HCT116 (cell line): ENCODE data around the gene RNF183. TPM values are rescaled to one million over a fixed set of nuclear protein-coding genes. Genes with fewer than 3 reads are reported as not detected.

Experiments used
- ATAC-seq: fragments of 200-7000 bp; cut with Tn5 transposase; 2 replicates; pipeline ENCODE4 v1.9.1; 2020; ENCODE audit warnings: mild to moderate bottlenecking, moderate library complexity
- BruUV-seq: library from RNA; stranded (reverse); fragments of 400-500 nt; replicated peaks from 2 replicates; lab custom pipeline; 2021; lab: Mats Ljungman, UMichigan
- CTCF ChIA-PET: fragments of 300-600 bp; sonication (Branson Sonifier 250); formaldehyde crosslinking; loops from one replicate; lab custom pipeline; 2021; ENCODE audit warnings: antibody characterized with exemption; lab: Charles Lee
- POLR2A ChIA-PET: fragments of 300-600, 350-600 bp; sonication (Branson Sonifier 250); formaldehyde crosslinking; loops from one replicate; lab custom pipeline; 2021; ENCODE audit warnings: antibody characterized with exemption; lab: Charles Lee
- RAD21 ChIA-PET, 2 experiments: fragments of 300-600 bp; sonication (Branson Sonifier 250); formaldehyde crosslinking; loops; one replicate each; lab custom pipeline; 2023; ENCODE audit warnings: low total read pairs in 2 of 2; ENCODE audit not compliant: uncharacterized antibody in 2 of 2, unreplicated experiment in 2 of 2, low non-redundant PET in 1 of 2; lab: Charles Lee
- DNase-seq: peaks from one replicate; pipeline ENCODE4 v3.0.0-alpha.2; 2010; ENCODE audit warnings: low read depth, low spot score
- H2AFZ ChIP-seq: fragments of 200-600 bp; shearing (Covaris generic), sonication (generic); 2 replicates; pipeline ENCODE4 v1.6.1; 2017; ENCODE audit warnings: low read depth, mixed run types, mixed read lengths, antibody characterized with exemption, low read length; ENCODE audit not compliant: poor library complexity, severe bottlenecking
- H3K27ac ChIP-seq: 2 replicates; pipeline ENCODE4 v1.5.1; 2012; ENCODE audit warnings: low read depth, low read length
- H3K27me3 ChIP-seq: fragments of 200-600 bp; sonication (generic); 2 replicates; pipeline ENCODE4 v1.6.1; 2016; ENCODE audit warnings: mixed run types, low read length, mixed read lengths; ENCODE audit not compliant: insufficient read depth
- H3K36me3 ChIP-seq, 2 experiments: fragments of 200-500 bp in 1 of 2; fragments of 200-600 bp in 1 of 2; sonication (Bioruptor generic) in 1 of 2; sonication (generic) in 1 of 2; 2 replicates each; pipeline versions ENCODE4 v1.5.1 to v1.6.1; 2014 to 2016; ENCODE audit warnings: low read length in 2 of 2, inconsistent platforms in 1 of 2, mixed read lengths in 1 of 2, mixed run types in 1 of 2; ENCODE audit not compliant: insufficient read depth in 2 of 2, control insufficient read depth in 1 of 2
- H3K4me1 ChIP-seq, 2 experiments: fragments of 200-600 bp in 1 of 2; sonication (generic) in 1 of 2; 2 replicates each; pipeline versions ENCODE4 v1.5.1 to v1.6.1; 2012 to 2017; ENCODE audit warnings: low read length in 2 of 2, inconsistent platforms in 1 of 2, mild to moderate bottlenecking in 1 of 2, mixed read lengths in 1 of 2, mixed run types in 1 of 2, moderate library complexity in 1 of 2; ENCODE audit not compliant: insufficient read depth in 2 of 2, control insufficient read depth in 1 of 2
- H3K4me2 ChIP-seq: fragments of 200-600 bp; sonication (generic); 2 replicates; pipeline ENCODE4 v1.6.1; 2017; ENCODE audit warnings: mixed run types, low read length, mixed read lengths
- H3K4me3 ChIP-seq, 2 experiments: fragments of 200-600 bp in 1 of 2; sonication (generic) in 1 of 2; replicated peaks in 1 of 2; 2 replicates each; pipeline ENCODE4 v1.5.1; 2011 to 2016; ENCODE audit warnings: low read length in 2 of 2, control low read depth in 1 of 2, low read depth in 1 of 2, mild to moderate bottlenecking in 1 of 2, mixed read lengths in 1 of 2, mixed run types in 1 of 2
- H3K79me2 ChIP-seq: fragments of 200-600 bp; sonication (generic); 2 replicates; pipeline ENCODE4 v1.6.1; 2017; ENCODE audit warnings: mild to moderate bottlenecking, mixed run types, low read length, moderate library complexity, mixed read lengths; ENCODE audit not compliant: insufficient read depth
- H3K9ac ChIP-seq: fragments of 200-600 bp; sonication (generic); 2 replicates; pipeline ENCODE4 v1.6.1; 2016; ENCODE audit warnings: low read length, mixed read lengths
- H3K9me2 ChIP-seq: fragments of 200-600 bp; sonication (generic), shearing (Covaris generic); 2 replicates; pipeline ENCODE4 v1.6.1; 2017; ENCODE audit warnings: mixed run types, mild to moderate bottlenecking, moderate library complexity; ENCODE audit not compliant: insufficient read depth
- H3K9me3 ChIP-seq, 2 experiments: fragments of 200-500 bp in 1 of 2; fragments of 200-600 bp in 1 of 2; sonication (Bioruptor generic) in 1 of 2; sonication (generic) in 1 of 2; 2 replicates each; pipeline ENCODE4 v1.6.1; 2014 to 2017; ENCODE audit warnings: low read length in 2 of 2, mixed read lengths in 2 of 2, inconsistent platforms in 1 of 2, low read depth in 1 of 2, mild to moderate bottlenecking in 1 of 2, mixed run types in 1 of 2, moderate library complexity in 1 of 2; ENCODE audit not compliant: control insufficient read depth in 1 of 2, insufficient read depth in 1 of 2
- H4K20me1 ChIP-seq: fragments of 200-600 bp; sonication (generic), shearing (Covaris generic); 2 replicates; pipeline ENCODE4 v1.6.1; 2017; ENCODE audit warnings: mixed run types, mild to moderate bottlenecking, moderate library complexity; ENCODE audit not compliant: insufficient read depth
- CBX3 ChIP-seq: IDR thresholded peaks from 2 replicates; pipeline ENCODE4 v1.6.1; 2012; ENCODE audit warnings: low read depth
- CEBPB ChIP-seq: IDR thresholded peaks from 2 replicates; pipeline ENCODE4 v1.6.1; 2012; ENCODE audit warnings: low read depth
- EGR1 ChIP-seq: IDR thresholded peaks from 2 replicates; pipeline ENCODE4 v1.6.1; 2012; ENCODE audit warnings: low read depth
- EZH2 ChIP-seq: fragments of 200-600 bp; sonication (generic); IDR thresholded peaks from 2 replicates; pipeline ENCODE4 v1.6.1; 2017; ENCODE audit warnings: antibody characterized with exemption, mixed run types
- JUND ChIP-seq: IDR thresholded peaks from 2 replicates; pipeline ENCODE4 v1.6.1; 2012
- POLR2A ChIP-seq: IDR thresholded peaks from 2 replicates; pipeline ENCODE4 v1.7.0; 2011; ENCODE audit warnings: borderline replicate concordance; ENCODE audit not compliant: insufficient read depth, insufficient read length; ENCODE audit errors: extremely low read depth
- SIN3A ChIP-seq: IDR thresholded peaks from 2 replicates; pipeline ENCODE4 v1.6.1; 2012; ENCODE audit warnings: low read depth
- SP1 ChIP-seq: IDR thresholded peaks from 2 replicates; pipeline ENCODE4 v1.6.1; 2012; ENCODE audit warnings: low read depth
- SRF ChIP-seq: IDR thresholded peaks from 2 replicates; pipeline ENCODE4 v1.6.1; 2012; ENCODE audit warnings: low read depth
- YY1 ChIP-seq: IDR thresholded peaks from 2 replicates; pipeline ENCODE4 v1.6.1; 2011; ENCODE audit warnings: low read length, low read depth, moderate library complexity, mild to moderate bottlenecking; ENCODE audit not compliant: insufficient replicate concordance; ENCODE audit errors: extremely low read depth
- ZNF274 ChIP-seq: fragments of 200-500 bp; sonication (Bioruptor generic); IDR thresholded peaks from 2 replicates; pipeline ENCODE4 v1.6.1; 2014; ENCODE audit warnings: mild to moderate bottlenecking, low read depth, low read length, inconsistent platforms
- intact Hi-C: fragments of 100-400 bp; cut with micrococcal nuclease; formaldehyde crosslinking; loops from 2 replicates; pipeline ENCODE4 v1.10.0; 2022
- total RNA-seq: library from RNA; stranded (reverse); gene quantifications from one replicate; pipeline ENCODE4 v1.2.1, GENCODE V29; 2021; ENCODE audit not compliant: unreplicated experiment
- TF ChIP-seq, protein P1 (sequence below): IDR thresholded peaks from 2 replicates; pipeline ENCODE4 v1.6.1; 2012
- TF ChIP-seq, protein P2 (sequence below), 3 experiments: fragments of 200-600 bp in 1 of 3; sonication (generic) in 1 of 3; IDR thresholded peaks in 2 of 3; conservative IDR thresholded peaks in 1 of 3; 2 replicates each; pipeline ENCODE4 v1.5.1; 2012 to 2017; ENCODE audit warnings: low read depth in 2 of 3, low read length in 2 of 3, antibody characterized with exemption in 1 of 3, borderline replicate concordance in 1 of 3, control low read depth in 1 of 3, mild to moderate bottlenecking in 1 of 3, mixed read lengths in 1 of 3, mixed run types in 1 of 3, moderate library complexity in 1 of 3; ENCODE audit not compliant: insufficient read depth in 1 of 3

The RNF183 gene
- total RNA-seq, 1 experiment from 2014 or later: 0.12 TPM

DNA sequence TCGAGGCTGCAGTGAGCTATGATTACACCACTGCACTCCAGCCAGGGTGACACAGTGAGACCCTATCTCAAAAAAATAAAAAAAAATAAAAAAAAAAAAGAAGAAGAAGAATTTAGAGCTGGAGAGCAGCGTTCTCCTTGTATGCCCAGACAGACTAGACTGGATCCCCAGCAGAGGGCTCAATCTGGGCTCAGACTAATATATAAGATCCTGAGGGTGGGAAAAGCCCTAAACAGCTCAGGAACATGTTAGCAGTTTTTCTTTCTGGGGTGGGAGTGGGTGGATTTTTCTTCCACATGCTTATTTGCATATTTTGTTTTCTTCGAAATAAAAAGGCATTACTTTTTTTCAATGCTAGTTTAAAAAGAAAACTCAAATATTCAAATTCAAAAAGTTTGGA, 45.3 kb upstream of the RNF183 start:
- CTCF ChIA-PET: no interaction called here
- RAD21 ChIA-PET: no interaction called here
- POLR2A ChIA-PET: interaction anchor here (1.0 kb wide), 1 partner anchor 62 kb away, joined by 3 read pairs; the partner anchor contains the start of genes C9orf43 and POLE3
- H3K27ac ChIP-seq: no peak overlapping the region
- no peak for TF ChIP-seq POLR2A
- TF ChIP-seq SRF: no peak
- no peak for TF ChIP-seq CBX3
- no peak for TF ChIP-seq SIN3A
- TF ChIP-seq, all 23 proteins: peak for 0
- peaks cover 3 to 34% of the 10 kb centered on the region in 2 experiments; a peak in 3 of 4 replicates for H3K4me1 ChIP-seq
- no peaks in the 10 kb centered on the region for H3K36me3 ChIP-seq
- no peaks in the 10 kb centered on the region for H3K27me3 ChIP-seq
- no peak overlapping the region for H3K9ac ChIP-seq
- no peaks in the 10 kb centered on the region for H3K9me3 ChIP-seq
- no TSS peak for BruUV-seq
- no peaks in the 10 kb centered on the region for H3K9me2 ChIP-seq
- H3K79me2 ChIP-seq: peaks cover 22% of the 10 kb centered on the region
- H4K20me1 ChIP-seq: no peaks in the 10 kb centered on the region
- no peak overlapping the region for H3K4me2 ChIP-seq
- intact Hi-C loops: no loop called here
- H3K4me3 ChIP-seq: no peak overlapping the region
- ATAC-seq (no peak), DNase-seq (no peak)
- H2AFZ ChIP-seq: peak overlapping the region; percentile 99

DNA sequence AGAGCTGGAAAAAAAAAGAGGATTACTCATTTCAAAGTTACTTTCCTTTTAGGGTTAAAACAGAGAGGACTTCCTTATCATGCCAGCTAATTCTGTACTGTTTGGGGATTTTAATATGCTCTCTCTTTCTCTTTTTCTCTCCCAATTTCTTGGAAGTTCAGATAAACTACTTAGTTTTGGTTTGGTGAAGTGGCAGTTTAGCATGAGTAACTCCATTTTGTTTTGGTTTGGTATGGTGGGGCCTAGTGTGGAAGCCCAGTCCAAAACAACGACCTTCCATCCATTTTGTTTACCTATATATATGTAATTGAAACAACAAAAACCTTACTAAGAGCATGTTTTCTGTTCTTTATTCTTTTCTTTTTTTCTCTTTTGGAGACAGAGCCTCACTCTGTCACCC, 42.5 kb upstream of the RNF183 start:
- no peaks in the 10 kb centered on the region for H3K9me3 ChIP-seq
- ChIA-PET POLR2A (interaction anchor here (1.1 kb wide), 1 partner anchor 31 kb away, joined by 4 read pairs; the partner anchor contains the start of gene HDHD3), CTCF (no interaction called here), RAD21 (no interaction called here)
- intact Hi-C loops: no loop called here
- H3K79me2 ChIP-seq: peaks cover 8% of the 10 kb centered on the region; the same call in 1 of the 2 replicates
- peaks cover 14 to 30% of the 10 kb centered on the region in 2 experiments for H3K4me1 ChIP-seq
- H3K4me3 ChIP-seq: no peak overlapping the region
- H3K4me2 ChIP-seq: no peak overlapping the region
- H3K9me2 ChIP-seq: no peaks in the 10 kb centered on the region
- H3K9ac ChIP-seq: no peak overlapping the region
- no TSS peak for BruUV-seq
- H2AFZ ChIP-seq: no peak overlapping the region
- ATAC-seq (no peak), DNase-seq (no peak)
- no peaks in the 10 kb centered on the region for H3K27me3 ChIP-seq
- H3K27ac ChIP-seq: no peak overlapping the region
- no peaks in the 10 kb centered on the region for H4K20me1 ChIP-seq
- TF ChIP-seq CBX3 (no peak), EZH2 (no peak), ZNF274 (no peak), CEBPB (no peak), YY1 (no peak), EGR1 (no peak), SP1 (no peak), JUND (no peak)
- TF ChIP-seq, protein P1, sequence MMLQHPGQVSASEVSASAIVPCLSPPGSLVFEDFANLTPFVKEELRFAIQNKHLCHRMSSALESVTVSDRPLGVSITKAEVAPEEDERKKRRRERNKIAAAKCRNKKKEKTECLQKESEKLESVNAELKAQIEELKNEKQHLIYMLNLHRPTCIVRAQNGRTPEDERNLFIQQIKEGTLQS: no peak
- TF ChIP-seq, protein P2, sequence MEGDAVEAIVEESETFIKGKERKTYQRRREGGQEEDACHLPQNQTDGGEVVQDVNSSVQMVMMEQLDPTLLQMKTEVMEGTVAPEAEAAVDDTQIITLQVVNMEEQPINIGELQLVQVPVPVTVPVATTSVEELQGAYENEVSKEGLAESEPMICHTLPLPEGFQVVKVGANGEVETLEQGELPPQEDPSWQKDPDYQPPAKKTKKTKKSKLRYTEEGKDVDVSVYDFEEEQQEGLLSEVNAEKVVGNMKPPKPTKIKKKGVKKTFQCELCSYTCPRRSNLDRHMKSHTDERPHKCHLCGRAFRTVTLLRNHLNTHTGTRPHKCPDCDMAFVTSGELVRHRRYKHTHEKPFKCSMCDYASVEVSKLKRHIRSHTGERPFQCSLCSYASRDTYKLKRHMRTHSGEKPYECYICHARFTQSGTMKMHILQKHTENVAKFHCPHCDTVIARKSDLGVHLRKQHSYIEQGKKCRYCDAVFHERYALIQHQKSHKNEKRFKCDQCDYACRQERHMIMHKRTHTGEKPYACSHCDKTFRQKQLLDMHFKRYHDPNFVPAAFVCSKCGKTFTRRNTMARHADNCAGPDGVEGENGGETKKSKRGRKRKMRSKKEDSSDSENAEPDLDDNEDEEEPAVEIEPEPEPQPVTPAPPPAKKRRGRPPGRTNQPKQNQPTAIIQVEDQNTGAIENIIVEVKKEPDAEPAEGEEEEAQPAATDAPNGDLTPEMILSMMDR (IDR thresholded peaks at IDR 0.05 in 2 of 3, conservative IDR thresholded peaks at IDR 0.05 in 1 of 3; ENCODE audit: borderline replicate concordance in 1 of 3, insufficient read depth in 1 of 3, low read depth in 2 of 3, low read length in 2 of 3): no peak
- H3K36me3 ChIP-seq: no peaks in the 10 kb centered on the region
